ENCODE data around the gene XXYLT1. TPM values are rescaled to one million over a fixed set of nuclear protein-coding genes. Genes with fewer than 3 reads are reported as not detected.

XXYLT1 gene
- total and polyA plus RNA-seq, 2 of the 8 experiments (the other 6 are each of a cell fraction or from before 2014, with no cell fraction given) = 18.9 to 23.8 TPM

- DNase-seq (ENCODE audit: low read depth in 1 of 2, low spot score in 2 of 2) (no peak), FAIRE-seq (no peak)
- no peak overlapping the region for H4K5ac ChIP-seq (ENCODE audit: insufficient read length, low read depth, low read length)
- peaks cover 0 to 5% (median 0%) of the 10 kb centered on the region in 4 experiments; a peak in 2 of 8 replicates for H3K36me3 ChIP-seq (ENCODE audit: control insufficient read depth in 2 of 4, insufficient read depth in 4 of 4, low read length in 3 of 4)
- no peak overlapping the region for H3K4ac ChIP-seq (replicated peaks; ENCODE audit: insufficient read length, low read depth, low read length)
- POLR2A ChIA-PET (ENCODE audit: partially characterized antibody) = interaction anchor here (0.7 to 1.0 kb wide), 2 partner anchors 9 to 70 kb away, joined by 3 read pairs; no protein-coding TSS in a partner anchor
- H3K9ac ChIP-seq (replicated peaks in 1 of 4; ENCODE audit: extremely low read depth in 1 of 4, low read depth in 3 of 4, low read length in 3 of 4) = no peak overlapping the region
- no peak overlapping the region for H3K14ac ChIP-seq (ENCODE audit: insufficient read length)
- no peak overlapping the region for H4K8ac ChIP-seq (ENCODE audit: extremely low read depth, insufficient read depth, low read length)
- H2BK20ac ChIP-seq (ENCODE audit: low read length) = no peak overlapping the region
- CTCF ChIA-PET (ENCODE audit: partially characterized antibody) = interaction anchor here (0.6 to 2.3 kb wide), 11 partner anchors 8 to 431 kb away, joined by 3 to 8 read pairs (median 4); no protein-coding TSS in a partner anchor
- H2AK5ac ChIP-seq (ENCODE audit: low read depth, low read length) = no peak overlapping the region
- H4K20me1 ChIP-seq (replicated peaks in 1 of 2; ENCODE audit: control insufficient read depth in 1 of 2, insufficient read depth in 2 of 2, low read length in 2 of 2) = peaks cover 0 to 18% of the 10 kb centered on the region in 2 experiments
- H3K9me3 ChIP-seq (ENCODE audit: insufficient read depth in 2 of 2, low read depth in 1 of 2, low read length in 1 of 2) = no peaks in the 10 kb centered on the region
- peaks cover 9% of the 10 kb centered on the region for H3K79me1 ChIP-seq (ENCODE audit: low read depth, low read length)
- H3K4me2 ChIP-seq (ENCODE audit: insufficient read depth in 1 of 2, low read depth in 2 of 2, low read length in 2 of 2) = no peak overlapping the region
- no peak overlapping the region for H4K91ac ChIP-seq (replicated peaks; ENCODE audit: insufficient read length, low read length)
- peaks cover 17% of the 10 kb centered on the region; the same call in 1 of the 2 replicates for H3K23me2 ChIP-seq (ENCODE audit: low read depth, low read length)
- no peak overlapping the region for H2BK12ac ChIP-seq (ENCODE audit: low read depth, low read length)
- H2BK15ac ChIP-seq (ENCODE audit: low read length) = no peak overlapping the region
- peaks cover 3 to 9% (median 8%) of the 10 kb centered on the region in 4 experiments; a peak in 6 of 7 replicates for H3K4me1 ChIP-seq (replicated peaks in 1 of 4; ENCODE audit: control insufficient read depth in 3 of 4, insufficient read depth in 4 of 4, low read length in 3 of 4)
- H2AFZ ChIP-seq (ENCODE audit: low read length) = no peak overlapping the region
- no peaks in the 10 kb centered on the region for H3K27me3 ChIP-seq (replicated peaks in 1 of 4; ENCODE audit: control insufficient read depth in 3 of 4, extremely low read depth in 1 of 4, insufficient read depth in 3 of 4, low read length in 3 of 4)
- H3K56ac ChIP-seq (replicated peaks; ENCODE audit: insufficient read length, low read depth, low read length) = no peak overlapping the region
- peaks cover 0 to 4% of the 10 kb centered on the region in 2 experiments; a peak in 1 of 4 replicates for H3K79me2 ChIP-seq (ENCODE audit: control insufficient read depth in 1 of 2, insufficient read depth in 2 of 2, low read length in 2 of 2)
- H3K27ac ChIP-seq (ENCODE audit: low read depth, low read length) = no peak overlapping the region
- H2BK5ac ChIP-seq (ENCODE audit: low read depth, low read length) = no peak overlapping the region
- 90% methylated on average over 14 of the region's 14 CpGs; no CpG with 5 or more reads in 1 of the 2 experiments for WGBS, 2 experiments (ENCODE audit: extremely low coverage in 1 of 2, insufficient coverage in 1 of 2, insufficient read length in 1 of 2, insufficient replicate concordance in 2 of 2, low coverage in 1 of 2, low lambda C conversion rate in 2 of 2, missing lambda C conversion rate in 1 of 2)
- no peak overlapping the region for H2BK120ac ChIP-seq (replicated peaks; ENCODE audit: low read depth, low read length)
- no peak overlapping the region for H3K4me3 ChIP-seq (ENCODE audit: extremely low read depth in 1 of 4, insufficient read depth in 2 of 4, low read depth in 3 of 4, low read length in 4 of 4)
- H3K18ac ChIP-seq (ENCODE audit: extremely low read depth, low read length) = no peak overlapping the region
- no peak overlapping the region for H3K23ac ChIP-seq (ENCODE audit: insufficient read length)
- no peak for TF ChIP-seq SP2 (IDR thresholded peaks at IDR 0.05; ENCODE audit: low read length)
- no peak for TF ChIP-seq SIX5 (IDR thresholded peaks at IDR 0.05; ENCODE audit: low read depth, low read length)
- TF ChIP-seq JUN (IDR thresholded peaks at IDR 0.05; ENCODE audit: low read depth, low read length) = no peak
- no peak for TF ChIP-seq SUZ12 (IDR thresholded peaks at IDR 0.05; ENCODE audit: low read length)
- no peak for TF ChIP-seq HDAC2 (IDR thresholded peaks at IDR 0.05; ENCODE audit: borderline replicate concordance in 1 of 2, low read depth in 2 of 2, low read length in 2 of 2)
- no peak for TF ChIP-seq CTCF (IDR thresholded peaks at IDR 0.05; ENCODE audit: control extremely low read depth in 1 of 3, insufficient read depth in 1 of 3, low read depth in 1 of 3, low read length in 3 of 3)
- TF ChIP-seq RXRA (IDR thresholded peaks at IDR 0.05; ENCODE audit: insufficient read depth, low read depth, low read length) = no peak
- TF ChIP-seq RAD21 (IDR thresholded peaks at IDR 0.05 in 1 of 2, conservative IDR thresholded peaks at IDR 0.05 in 1 of 2; ENCODE audit: low read depth in 2 of 2, low read length in 2 of 2) = no peak
These were observed 157.2 kb downstream of the XXYLT1 start for GRCh38 chr3:195113536-195114425.
